DND-41 (cell line): ENCODE results near the gene DMPK.

Experiments used
- ATAC-seq: fragments of 200-7000 bp; cut with Tn5 transposase; 3 replicates; pipeline ENCODE4 v1.9.1; 2021; ENCODE audit warnings: low read depth; ENCODE audit not compliant: insufficient read depth
- DNase-seq: peaks from one replicate; pipeline ENCODE4 v3.0.0-alpha.2; 2020
- H2AFZ ChIP-seq: 2 replicates; pipeline ENCODE4 v1.6.0; 2012; ENCODE audit warnings: low read depth, low read length
- H3K27ac ChIP-seq: 2 replicates; pipeline ENCODE4 v1.5.1; 2012; ENCODE audit warnings: low read length, inconsistent platforms
- H3K27me3 ChIP-seq: fragments of 200-600 bp; sonication (generic); 2 replicates; pipeline ENCODE4 v1.6.0; 2012; ENCODE audit warnings: low read length, mild to moderate bottlenecking, inconsistent platforms; ENCODE audit not compliant: insufficient read depth, poor library complexity
- H3K36me3 ChIP-seq: 2 replicates; pipeline ENCODE4 v1.5.1; 2012; ENCODE audit warnings: low read length, inconsistent platforms; ENCODE audit not compliant: insufficient read depth
- H3K4me1 ChIP-seq: 2 replicates; pipeline ENCODE4 v1.5.1; 2012; ENCODE audit warnings: mild to moderate bottlenecking, low read length; ENCODE audit not compliant: insufficient read depth
- H3K4me2 ChIP-seq: 2 replicates; pipeline ENCODE4 v1.6.0; 2012; ENCODE audit warnings: mild to moderate bottlenecking, moderate library complexity, low read length, inconsistent platforms; ENCODE audit not compliant: insufficient read depth
- H3K4me3 ChIP-seq, 2 experiments: fragments of 200-600 bp in 1 of 2; shearing (Covaris generic) in 1 of 2; 2 replicates each; pipeline ENCODE4 v1.5.1; 2012 to 2016; ENCODE audit warnings: inconsistent platforms in 2 of 2, low read length in 2 of 2, mild to moderate bottlenecking in 2 of 2, low read depth in 1 of 2, moderate library complexity in 1 of 2
- H3K79me2 ChIP-seq: 2 replicates; pipeline ENCODE4 v1.6.0; 2012; ENCODE audit warnings: low read length, inconsistent platforms; ENCODE audit not compliant: insufficient read depth
- H3K9ac ChIP-seq: 2 replicates; pipeline ENCODE4 v1.6.0; 2012; ENCODE audit warnings: low read depth, mild to moderate bottlenecking, inconsistent platforms, low read length, moderate library complexity
- H3K9me3 ChIP-seq: 2 replicates; pipeline ENCODE4 v1.5.1; 2012; ENCODE audit warnings: low read length, moderate library complexity, mild to moderate bottlenecking, inconsistent platforms; ENCODE audit not compliant: insufficient read depth, severe bottlenecking
- H4K20me1 ChIP-seq: 2 replicates; pipeline ENCODE4 v1.6.0; 2012; ENCODE audit warnings: low read length; ENCODE audit not compliant: insufficient read depth
- CTCF ChIP-seq: IDR thresholded peaks from 2 replicates; pipeline ENCODE4 v1.5.1; 2012; ENCODE audit warnings: borderline replicate concordance, low read length, moderate library complexity, mild to moderate bottlenecking; ENCODE audit not compliant: poor library complexity, severe bottlenecking; ENCODE audit errors: extremely low read depth
- EZH2 ChIP-seq: IDR thresholded peaks from 3 replicates; pipeline ENCODE4 v1.6.1; 2012; ENCODE audit warnings: borderline replicate concordance, low read depth, mild to moderate bottlenecking, moderate library complexity, low read length, inconsistent platforms; ENCODE audit not compliant: severe bottlenecking

The DMPK gene

GRCh38 chr19:45774765-45775164, 7.5 kb downstream of the DMPK start:
- Histone ChIP-seq H3K36me3 (peaks cover 22% of the 10 kb centered on the region), H3K4me1 (peaks cover 13% of the 10 kb centered on the region)
- no peak for ATAC-seq

GRCh38 chr19:45773384-45773783, 8.9 kb downstream of the DMPK start:
- TF ChIP-seq EZH2, result no peak
- no peak for TF ChIP-seq CTCF
- no peak overlapping the region for H3K4me2 ChIP-seq
- no peak for ATAC-seq
- H3K27me3 ChIP-seq, result no peaks in the 10 kb centered on the region
- H3K9me3 ChIP-seq, result no peaks in the 10 kb centered on the region
- H3K79me2 ChIP-seq, result no peaks in the 10 kb centered on the region
- H3K4me3 ChIP-seq, result no peak overlapping the region
- peaks cover 17% of the 10 kb centered on the region for H3K4me1 ChIP-seq
- no peak overlapping the region for H3K27ac ChIP-seq
- H3K9ac ChIP-seq, result no peak overlapping the region
- H2AFZ ChIP-seq, result no peak overlapping the region
- H4K20me1 ChIP-seq, result 0 out of 2 replicates have a peak, but pooled peaks cover 5% of the 10 kb centered on the region
- no peak for DNase-seq
- peaks cover 21% of the 10 kb centered on the region for H3K36me3 ChIP-seq

More at GRCh38 chr19:45774765-45775164, 7.5 kb downstream of the DMPK start:
- Histone ChIP-seq H3K9me3 (no peaks in the 10 kb centered on the region), H3K9ac (no peak overlapping the region), H3K79me2 (no peaks in the 10 kb centered on the region), H3K4me2 (no peak overlapping the region), H4K20me1 (peaks cover 4% of the 10 kb centered on the region; the same call in 1 of the 2 replicates), H2AFZ (no peak overlapping the region), H3K27me3 (no peaks in the 10 kb centered on the region), H3K4me3 (no peak overlapping the region), H3K27ac (no peak overlapping the region)
- DNase-seq, result no peak
- TF ChIP-seq EZH2, result no peak
- TF ChIP-seq CTCF, result no peak

GRCh38 chr19:45772912-45773311, 9.4 kb downstream of the DMPK start:
- Histone ChIP-seq H3K9me3 (no peaks in the 10 kb centered on the region), H3K4me2 (no peak overlapping the region), H3K79me2 (no peaks in the 10 kb centered on the region), H4K20me1 (0 out of 2 replicates have a peak, but pooled peaks cover 5% of the 10 kb centered on the region), H3K27ac (no peak overlapping the region), H2AFZ (no peak overlapping the region), H3K4me1 (peaks cover 22% of the 10 kb centered on the region), H3K4me3 (no peak overlapping the region), H3K9ac (no peak overlapping the region), H3K36me3 (peaks cover 16% of the 10 kb centered on the region), H3K27me3 (no peaks in the 10 kb centered on the region)
- ATAC-seq (no peak), DNase-seq (no peak)
- TF ChIP-seq EZH2, result no peak
- no peak for TF ChIP-seq CTCF
